ENCODE measurements around the gene TGIF2.

Gene TGIF2

GRCh38 chr20:36573103-36573797 is at the start of gene TGIF2:
TGIF2 (plus strand) TSS chr20:36573597; CDS start chr20:36578775, 5,178 bp downstream.
- Histone ChIP-seq H3K36me3 (ENCODE audit: control insufficient read depth, insufficient read depth, low read length) (peaks cover 6% of the 10 kb centered on the region), H3K27ac (ENCODE audit: low read depth, low read length) (peak within 1 kb of the TSS; percentile 91), H3K4me1 (ENCODE audit: control insufficient read depth, insufficient read depth, low read length) (peaks cover 48% of the 10 kb centered on the region), H3K9ac (ENCODE audit: low read length) (peak within 1 kb of the TSS; percentile 94), H3K27me3 (ENCODE audit: control insufficient read depth, insufficient read depth, low read length) (no peaks in the 10 kb centered on the region), H3K4me3 (ENCODE audit: low read depth, low read length) (peak within 1 kb of the TSS; percentile 74), H3K9me3 (ENCODE audit: control insufficient read depth, insufficient read depth, low read depth, low read length) (no peaks in the 10 kb centered on the region)

- H3K9ac ChIP-seq (ENCODE audit: low read length): no peak overlapping the region
- H3K27me3 ChIP-seq (ENCODE audit: control insufficient read depth, insufficient read depth, low read length): no peaks in the 10 kb centered on the region
- no peak overlapping the region for H3K27ac ChIP-seq (ENCODE audit: low read depth, low read length)
- no peaks in the 10 kb centered on the region for H3K9me3 ChIP-seq (ENCODE audit: control insufficient read depth, insufficient read depth, low read depth, low read length)
- H3K4me1 ChIP-seq (ENCODE audit: control insufficient read depth, insufficient read depth, low read length): no peaks in the 10 kb centered on the region
- no peak overlapping the region for H3K4me3 ChIP-seq (ENCODE audit: low read depth, low read length)
- H3K36me3 ChIP-seq (ENCODE audit: control insufficient read depth, insufficient read depth, low read length): peaks cover 57% of the 10 kb centered on the region
These were observed 47.6 kb upstream of the TGIF2 start for GRCh38 chr20:36525620-36526365.

GRCh38 chr20:36526521-36527011 is 46.8 kb upstream of the TGIF2 start:
- Histone ChIP-seq H3K4me1 (ENCODE audit: control insufficient read depth, insufficient read depth, low read length) (no peaks in the 10 kb centered on the region), H3K27ac (ENCODE audit: low read depth, low read length) (no peak overlapping the region), H3K27me3 (ENCODE audit: control insufficient read depth, insufficient read depth, low read length) (no peaks in the 10 kb centered on the region), H3K36me3 (ENCODE audit: control insufficient read depth, insufficient read depth, low read length) (peaks cover 55% of the 10 kb centered on the region), H3K9me3 (ENCODE audit: control insufficient read depth, insufficient read depth, low read depth, low read length) (no peaks in the 10 kb centered on the region), H3K4me3 (ENCODE audit: low read depth, low read length) (no peak overlapping the region), H3K9ac (ENCODE audit: low read length) (no peak overlapping the region)

GRCh38 chr20:36527331-36528125 is 45.9 kb upstream of the TGIF2 start:
- no peaks in the 10 kb centered on the region for H3K4me1 ChIP-seq (ENCODE audit: control insufficient read depth, insufficient read depth, low read length)
- H3K27me3 ChIP-seq (ENCODE audit: control insufficient read depth, insufficient read depth, low read length): no peaks in the 10 kb centered on the region
- no peaks in the 10 kb centered on the region for H3K9me3 ChIP-seq (ENCODE audit: control insufficient read depth, insufficient read depth, low read depth, low read length)
- H3K4me3 ChIP-seq (ENCODE audit: low read depth, low read length): no peak overlapping the region
- peaks cover 48% of the 10 kb centered on the region for H3K36me3 ChIP-seq (ENCODE audit: control insufficient read depth, insufficient read depth, low read length)
- no peak overlapping the region for H3K9ac ChIP-seq (ENCODE audit: low read length)
- no peak overlapping the region for H3K27ac ChIP-seq (ENCODE audit: low read depth, low read length)

- Histone ChIP-seq H3K4me3 (ENCODE audit: low read depth, low read length) (no peak overlapping the region), H3K4me1 (ENCODE audit: control insufficient read depth, insufficient read depth, low read length) (no peaks in the 10 kb centered on the region), H3K9ac (ENCODE audit: low read length) (no peak overlapping the region), H3K27ac (ENCODE audit: low read depth, low read length) (no peak overlapping the region), H3K9me3 (ENCODE audit: control insufficient read depth, insufficient read depth, low read depth, low read length) (no peaks in the 10 kb centered on the region), H3K36me3 (ENCODE audit: control insufficient read depth, insufficient read depth, low read length) (peaks cover 43% of the 10 kb centered on the region), H3K27me3 (ENCODE audit: control insufficient read depth, insufficient read depth, low read length) (no peaks in the 10 kb centered on the region)
These were observed 45.1 kb upstream of the TGIF2 start for GRCh38 chr20:36528176-36528874.

GRCh38 chr20:36528875-36529417 is 44.5 kb upstream of the TGIF2 start:
- H3K4me3 ChIP-seq (ENCODE audit: low read depth, low read length): no peak overlapping the region
- peaks cover 40% of the 10 kb centered on the region for H3K36me3 ChIP-seq (ENCODE audit: control insufficient read depth, insufficient read depth, low read length)
- H3K9me3 ChIP-seq (ENCODE audit: control insufficient read depth, insufficient read depth, low read depth, low read length): no peaks in the 10 kb centered on the region
- no peaks in the 10 kb centered on the region for H3K4me1 ChIP-seq (ENCODE audit: control insufficient read depth, insufficient read depth, low read length)
- no peak overlapping the region for H3K27ac ChIP-seq (ENCODE audit: low read depth, low read length)
- H3K9ac ChIP-seq (ENCODE audit: low read length): no peak overlapping the region
- no peaks in the 10 kb centered on the region for H3K27me3 ChIP-seq (ENCODE audit: control insufficient read depth, insufficient read depth, low read length)

- Histone ChIP-seq H3K9ac (ENCODE audit: low read length) (no peak overlapping the region), H3K36me3 (ENCODE audit: control insufficient read depth, insufficient read depth, low read length) (peaks cover 12% of the 10 kb centered on the region), H3K4me1 (ENCODE audit: control insufficient read depth, insufficient read depth, low read length) (no peaks in the 10 kb centered on the region), H3K27ac (ENCODE audit: low read depth, low read length) (no peak overlapping the region), H3K4me3 (ENCODE audit: low read depth, low read length) (no peak overlapping the region), H3K27me3 (ENCODE audit: control insufficient read depth, insufficient read depth, low read length) (no peaks in the 10 kb centered on the region), H3K9me3 (ENCODE audit: control insufficient read depth, insufficient read depth, low read depth, low read length) (no peaks in the 10 kb centered on the region)
These were observed 41.0 kb upstream of the TGIF2 start for GRCh38 chr20:36532388-36532787.

- no peaks in the 10 kb centered on the region for H3K9me3 ChIP-seq (ENCODE audit: control insufficient read depth, insufficient read depth, low read depth, low read length)
- no peak overlapping the region for H3K27ac ChIP-seq (ENCODE audit: low read depth, low read length)
- H3K27me3 ChIP-seq (ENCODE audit: control insufficient read depth, insufficient read depth, low read length): no peaks in the 10 kb centered on the region
- no peak overlapping the region for H3K9ac ChIP-seq (ENCODE audit: low read length)
- peaks cover 8% of the 10 kb centered on the region for H3K36me3 ChIP-seq (ENCODE audit: control insufficient read depth, insufficient read depth, low read length)
- H3K4me1 ChIP-seq (ENCODE audit: control insufficient read depth, insufficient read depth, low read length): no peaks in the 10 kb centered on the region
- no peak overlapping the region for H3K4me3 ChIP-seq (ENCODE audit: low read depth, low read length)
These were observed 40.6 kb upstream of the TGIF2 start for GRCh38 chr20:36532822-36533221.

GRCh38 chr20:36538026-36538722 is 35.2 kb upstream of the TGIF2 start:
- Histone ChIP-seq H3K27me3 (ENCODE audit: control insufficient read depth, insufficient read depth, low read length) (no peaks in the 10 kb centered on the region), H3K4me3 (ENCODE audit: low read depth, low read length) (no peak overlapping the region), H3K9ac (ENCODE audit: low read length) (no peak overlapping the region), H3K27ac (ENCODE audit: low read depth, low read length) (no peak overlapping the region), H3K4me1 (ENCODE audit: control insufficient read depth, insufficient read depth, low read length) (peaks cover 19% of the 10 kb centered on the region), H3K36me3 (ENCODE audit: control insufficient read depth, insufficient read depth, low read length) (no peaks in the 10 kb centered on the region), H3K9me3 (ENCODE audit: control insufficient read depth, insufficient read depth, low read depth, low read length) (no peaks in the 10 kb centered on the region)

All from HUES6 (cell line).